Effector CD4-positive, alpha-beta T cell (primary cell): Measurements from ENCODE around the gene ABHD12.

ENCODE experiments used
- DNase-seq: peaks from one replicate; pipeline ENCODE4 v3.0.0-alpha.2; 2020

The ABHD12 gene

DNA sequence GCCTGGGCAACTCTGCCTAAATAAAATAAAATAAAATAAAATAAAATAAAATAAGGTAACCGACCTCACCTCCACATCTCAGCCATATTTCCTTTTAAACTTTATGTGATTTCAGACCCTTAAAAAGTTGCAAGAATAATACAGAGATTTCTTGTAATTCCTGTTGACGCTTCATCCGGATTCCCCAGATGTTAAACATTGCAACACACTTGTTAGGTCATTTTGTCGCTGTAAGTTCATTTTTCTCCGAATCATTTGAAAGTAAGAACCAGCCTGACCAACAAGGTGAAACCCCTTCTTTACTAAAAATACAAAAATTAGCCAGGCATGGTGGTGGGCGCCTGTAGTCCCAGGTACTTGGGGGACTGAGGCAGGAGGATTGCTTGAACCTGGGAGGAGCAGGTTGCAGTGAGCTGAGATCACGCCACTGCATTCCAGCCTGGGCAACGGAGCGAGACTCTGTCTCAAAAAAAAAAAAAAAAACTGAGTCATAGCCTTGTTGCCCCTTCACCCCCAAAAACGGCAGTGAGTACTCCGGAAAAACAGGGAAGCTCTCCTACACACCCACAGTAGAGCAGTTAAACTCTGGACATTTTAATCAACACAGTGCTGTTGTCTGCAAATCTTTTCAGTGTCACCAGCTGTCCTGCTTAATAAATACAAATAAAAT, 136.9 kb downstream of the ABHD12 start:
- DNase-seq = no peak

DNA sequence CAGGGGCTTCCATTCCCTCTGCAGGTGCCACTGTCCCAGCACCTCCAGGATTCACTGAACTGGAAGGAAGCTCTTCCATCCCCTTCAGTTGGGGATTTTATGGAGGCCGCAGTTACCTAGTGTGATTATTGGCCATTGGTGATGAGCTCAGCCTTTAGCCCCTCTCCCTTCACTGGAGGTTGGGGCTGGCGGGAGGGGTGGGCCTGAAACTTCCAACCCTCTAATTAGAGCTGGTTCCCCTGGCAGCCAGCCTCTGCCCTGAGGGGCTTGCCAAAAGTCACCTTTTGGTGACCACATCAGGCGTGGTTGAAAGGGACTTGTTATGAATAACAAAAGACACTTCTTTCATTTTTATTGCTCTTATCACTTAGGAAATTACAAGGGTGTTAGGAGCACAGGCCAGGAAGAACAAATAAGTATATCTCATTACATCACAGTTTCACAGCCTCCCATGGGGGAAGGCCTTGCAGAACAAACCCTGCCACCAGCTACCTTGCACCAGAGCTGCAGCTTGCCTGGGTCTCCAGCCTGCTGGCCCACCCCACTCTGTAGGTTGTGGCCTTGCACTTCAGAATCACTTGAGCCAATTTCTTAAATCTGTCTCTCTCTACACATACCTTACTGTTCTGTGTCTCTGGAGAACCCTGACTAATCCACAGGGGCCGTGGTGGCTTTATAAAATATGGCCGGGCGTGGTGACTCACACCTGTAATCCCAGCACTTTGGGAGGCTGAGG, 137.8 kb downstream of the ABHD12 start:
- no peak for DNase-seq

DNA sequence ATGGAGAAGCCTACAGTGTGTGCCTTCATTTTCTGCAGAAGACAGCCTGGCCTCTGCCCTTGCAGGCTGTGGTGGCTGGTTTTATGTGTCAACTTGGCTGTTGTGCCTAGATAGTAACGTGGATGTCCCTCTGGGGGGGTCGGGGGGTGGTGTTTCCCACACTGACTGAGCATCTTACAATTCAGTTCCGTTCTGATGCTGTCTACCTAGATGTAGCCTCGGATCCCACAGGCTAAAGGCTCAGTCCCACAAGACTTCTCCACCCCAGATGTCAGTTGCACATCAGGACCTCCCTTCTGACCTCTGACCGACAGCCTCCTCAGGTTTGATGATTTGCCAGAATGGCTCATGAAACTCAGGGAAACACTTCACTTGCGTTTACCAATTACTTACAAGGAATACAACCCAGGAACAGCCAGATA, 138.4 kb downstream of the ABHD12 start:
- DNase-seq = no peak

DNA sequence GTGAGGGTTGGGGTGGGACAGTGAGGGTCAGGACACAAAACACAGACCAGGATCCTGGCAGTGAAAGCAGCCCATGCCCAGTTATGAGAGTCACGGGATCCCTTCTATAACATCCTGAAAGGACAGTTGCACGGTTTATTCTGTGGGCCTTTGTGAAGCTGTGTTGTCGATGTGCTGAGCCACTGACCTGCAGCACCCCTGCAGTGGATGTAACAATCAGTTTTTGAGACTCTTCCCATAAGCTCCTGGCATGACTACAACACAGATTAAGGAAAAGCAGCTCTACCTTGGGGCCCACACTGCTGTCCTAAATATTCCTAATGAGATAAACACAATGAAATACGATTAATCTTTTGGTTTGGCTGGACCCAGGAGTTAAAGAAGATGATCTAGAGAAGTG, 139.1 kb downstream of the ABHD12 start:
- DNase-seq = no peak

DNA sequence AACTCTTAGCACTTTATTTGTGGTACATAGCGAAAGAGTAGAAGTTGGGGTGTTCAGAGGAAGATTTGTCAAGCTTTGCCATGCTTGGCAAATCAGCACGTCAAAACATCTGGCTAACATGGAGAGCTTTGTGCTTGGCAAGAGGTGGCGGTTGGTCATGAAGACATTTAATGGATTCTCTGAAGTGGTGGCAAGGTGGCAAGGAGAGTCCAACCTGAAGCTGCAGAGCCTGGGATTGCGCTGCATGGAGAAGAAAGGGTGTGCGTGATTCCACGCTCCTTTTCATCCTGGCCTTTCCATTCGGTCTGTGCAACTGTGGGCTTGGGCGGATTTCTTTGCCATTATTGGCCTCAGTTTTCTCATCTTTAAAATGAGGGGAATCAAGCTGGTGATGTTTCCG, 139.6 kb downstream of the ABHD12 start:
- DNase-seq = no peak

DNA sequence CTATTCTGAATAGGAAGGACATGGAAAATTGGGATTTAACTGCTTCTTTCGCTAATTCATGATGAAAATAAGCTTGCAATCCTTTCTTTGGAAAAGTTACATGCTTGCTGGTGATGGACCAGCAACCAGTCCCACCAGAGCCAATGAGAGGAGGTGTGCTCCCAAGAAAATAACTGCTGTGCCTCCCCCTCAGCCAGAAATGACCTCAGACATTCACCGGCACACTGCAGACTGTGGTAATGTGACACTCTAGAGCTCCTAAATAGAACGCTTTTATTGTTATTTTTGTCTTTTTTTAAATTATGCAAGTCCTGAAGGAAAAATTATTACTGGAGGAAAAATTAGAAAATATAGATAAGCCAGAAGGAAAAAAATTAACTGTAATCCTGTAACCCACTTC, 140.1 kb downstream of the ABHD12 start:
- no peak for DNase-seq
